ENCODE results near the gene PDE4B. TPM values are rescaled to one million over a fixed set of nuclear protein-coding genes. Genes with fewer than 3 reads are reported as not detected.
A peak's percentile ranks its signal among the peaks of the same experiment; 100 is the strongest.

The PDE4B gene
- total and polyA plus RNA-seq, 2 of the 13 experiments (the other 11 are each of a cell fraction or from before 2014, with no cell fraction given): not detected

- no peaks in the 10 kb centered on the region for H4K20me1 ChIP-seq (ENCODE audit: insufficient read depth, low read length)
- H3K9me3 ChIP-seq (ENCODE audit: low read length): no peaks in the 10 kb centered on the region; the same call in 1 of the 2 replicates
- intact Hi-C loops (cut with micrococcal nuclease; ENCODE audit: unreplicated experiment): no loop called here
- no peak overlapping the region for H3K27ac ChIP-seq (ENCODE audit: extremely low read length, insufficient read depth, low read length)
- H3K36me3 ChIP-seq (replicated peaks in 1 of 2; ENCODE audit: control insufficient read depth in 1 of 2, insufficient read depth in 2 of 2, low read length in 2 of 2): no peaks in the 10 kb centered on the region
- no peak overlapping the region for H3K4me2 ChIP-seq (ENCODE audit: low read depth, low read length)
- ChIA-PET CTCF (ENCODE audit: low intra/inter-chr PET ratio, low total read pairs) (no interaction called here), POLR2A (no interaction called here)
- no peaks in the 10 kb centered on the region for H3K4me1 ChIP-seq (ENCODE audit: insufficient read depth, low read length)
- ATAC-seq (no peak), FAIRE-seq (no peak), DNase-seq (ENCODE audit: low spot score) (no peak)
- no peak overlapping the region for H3K9ac ChIP-seq (ENCODE audit: insufficient read depth, low read depth, low read length)
- in situ Hi-C loops (cut with HindIII; ENCODE audit: extremely low pct_ligation_motif_present, low pct_unique_long_range_greater_than_20kb): no loop called here
- 17% methylated on average over 4 of the region's 4 CpGs for WGBS (ENCODE audit: low lambda C conversion rate)
- no peaks in the 10 kb centered on the region; a peak in 1 of 5 replicates for H3K27me3 ChIP-seq (ENCODE audit: control insufficient read depth in 1 of 2, insufficient read depth in 2 of 2, low read length in 2 of 2)
- H3K79me2 ChIP-seq (ENCODE audit: insufficient read depth, low read length): no peaks in the 10 kb centered on the region
- no peak overlapping the region for H3K4me3 ChIP-seq (replicated peaks in 1 of 3; ENCODE audit: insufficient read depth in 1 of 3, low read depth in 2 of 3, low read length in 3 of 3)
- BruUV-seq (replicated peaks): no TSS peak
- no peak overlapping the region for H2AFZ ChIP-seq (ENCODE audit: low read length)
- TF ChIP-seq DNMT3B (CRISPR knock-in tag; conservative IDR thresholded peaks at IDR 0.05) (no peak), SRSF4 (IDR thresholded peaks at IDR 0.05; ENCODE audit: low read depth, low read length, poor library complexity, severe bottlenecking) (no peak), DNMT1 (CRISPR knock-in tag; IDR thresholded peaks at IDR 0.05) (no peak)
Observed at GRCh38 chr1:66182026-66182425, 389.3 kb downstream of the PDE4B start.

- POLR2A ChIA-PET: no interaction called here
Observed at GRCh38 chr1:66182551-66183178, 390.0 kb downstream of the PDE4B start.

More at GRCh38 chr1:66182551-66183178, 390.0 kb downstream of the PDE4B start:
- WGBS (ENCODE audit: low lambda C conversion rate): 40% methylated on average over 3 of the region's 3 CpGs
- CTCF ChIA-PET (ENCODE audit: low intra/inter-chr PET ratio, low total read pairs): no interaction called here
- no peak overlapping the region for H3K27ac ChIP-seq (ENCODE audit: extremely low read length, insufficient read depth, low read length)
- ATAC-seq (no peak), DNase-seq (ENCODE audit: low spot score) (no peak), FAIRE-seq (no peak)
- in situ Hi-C loops (cut with HindIII; ENCODE audit: extremely low pct_ligation_motif_present, low pct_unique_long_range_greater_than_20kb): no loop called here
- intact Hi-C loops (cut with micrococcal nuclease; ENCODE audit: unreplicated experiment): no loop called here
- no peak overlapping the region for H3K9ac ChIP-seq (ENCODE audit: insufficient read depth, low read depth, low read length)
- no peaks in the 10 kb centered on the region; a peak in 1 of 5 replicates for H3K27me3 ChIP-seq (ENCODE audit: control insufficient read depth in 1 of 2, insufficient read depth in 2 of 2, low read length in 2 of 2)
- no peak for TF ChIP-seq SMC3 (IDR thresholded peaks at IDR 0.05; ENCODE audit: low read length)
- no peak for TF ChIP-seq GABPB1 (CRISPR knock-in tag; IDR thresholded peaks at IDR 0.05)
- TF ChIP-seq NR2F6 (IDR thresholded peaks at IDR 0.05): no peak
- no peak for TF ChIP-seq NR2F6 (CRISPR knock-in tag; IDR thresholded peaks at IDR 0.05)
- TF ChIP-seq CREB1 (IDR thresholded peaks at IDR 0.05): peak; percentile 35; the same call in 1 of the 2 replicates
- TF ChIP-seq CREB1 (CRISPR knock-in tag; IDR thresholded peaks at IDR 0.05): no peak
- TF ChIP-seq CEBPB (IDR thresholded peaks at IDR 0.05; ENCODE audit: borderline replicate concordance, low read depth, low read length): peak; percentile 36; the same call in 1 of the 2 replicates
- H4K20me1 ChIP-seq (ENCODE audit: insufficient read depth, low read length): no peaks in the 10 kb centered on the region
- no peaks in the 10 kb centered on the region for H3K36me3 ChIP-seq (replicated peaks in 1 of 2; ENCODE audit: control insufficient read depth in 1 of 2, insufficient read depth in 2 of 2, low read length in 2 of 2)
- no peaks in the 10 kb centered on the region; the same call in 1 of the 2 replicates for H3K9me3 ChIP-seq (ENCODE audit: low read length)
- H3K79me2 ChIP-seq (ENCODE audit: insufficient read depth, low read length): no peaks in the 10 kb centered on the region
- H3K4me3 ChIP-seq (replicated peaks in 1 of 3; ENCODE audit: insufficient read depth in 1 of 3, low read depth in 2 of 3, low read length in 3 of 3): no peak overlapping the region
- no peaks in the 10 kb centered on the region for H3K4me1 ChIP-seq (ENCODE audit: insufficient read depth, low read length)
- no peak overlapping the region for H2AFZ ChIP-seq (ENCODE audit: low read length)
- no peak overlapping the region for H3K4me2 ChIP-seq (ENCODE audit: low read depth, low read length)
- no TSS peak for BruUV-seq (replicated peaks)

Data from HepG2 (cell line).